Spleen (tissue), 11 donors: ENCODE results near the gene PARP1. TPM values are rescaled to one million over a fixed set of nuclear protein-coding genes. Genes with fewer than 3 reads are reported as not detected.

ENCODE experiments used
- DNase-seq: peaks from one replicate; pipeline ENCODE4 v3.0.0-alpha.2; 2020
- H3K27ac ChIP-seq, 8 donors: fragments of 200-600 bp; sonication (generic) in 7 of 8; 1 replicate in 4 of 8; 2 replicates in 4 of 8; pipeline versions ENCODE4 v1.5.0 to v1.8.0; 2016 to 2021; ENCODE audit warnings: inconsistent platforms in 4 of 8, mild to moderate bottlenecking in 4 of 8, moderate library complexity in 1 of 8
- H3K27me3 ChIP-seq, 7 donors: fragments of 200-600 bp; sonication (generic) in 6 of 7; replicated peaks in 1 of 7; 1 replicate in 4 of 7; 2 replicates in 3 of 7; pipeline versions ENCODE4 v1.5.0 to v1.8.0; 2016 to 2021; ENCODE audit warnings: inconsistent platforms in 3 of 7, mild to moderate bottlenecking in 1 of 7
- H3K36me3 ChIP-seq, 6 donors: fragments of 200-600 bp; sonication (generic) in 5 of 6; 1 replicate in 4 of 6; 2 replicates in 2 of 6; pipeline versions ENCODE4 v1.5.0 to v1.8.0; 2016 to 2021; ENCODE audit warnings: inconsistent platforms in 2 of 6
- H3K4me1 ChIP-seq, 6 donors: fragments of 200-600 bp; sonication (generic) in 5 of 6; 1 replicate in 3 of 6; 2 replicates in 3 of 6; pipeline versions ENCODE4 v1.5.0 to v1.8.0; 2016 to 2021; ENCODE audit warnings: inconsistent platforms in 3 of 6
- H3K4me3 ChIP-seq, 8 donors: fragments of 200-600 bp; sonication (generic) in 7 of 8; 1 replicate in 4 of 8; 2 replicates in 4 of 8; pipeline versions ENCODE4 v1.5.0 to v1.8.0; 2016 to 2021; ENCODE audit warnings: inconsistent platforms in 4 of 8, mild to moderate bottlenecking in 4 of 8, moderate library complexity in 2 of 8
- H3K9me3 ChIP-seq, 8 donors: fragments of 200-600 bp; sonication (generic) in 7 of 8; 1 replicate in 4 of 8; 2 replicates in 4 of 8; pipeline versions ENCODE4 v1.5.0 to v1.8.0; 2016 to 2021; ENCODE audit warnings: inconsistent platforms in 4 of 8
- CTCF ChIP-seq, 11 experiments: fragments of 200-600 bp in 7 of 11; fragments of 450-650 bp in 4 of 11; sonication (generic) in 4 of 11; IDR thresholded peaks in 8 of 11; conservative IDR thresholded peaks in 3 of 11; 1 replicate in 7 of 11; 2 replicates in 4 of 11; pipeline versions ENCODE4 v1.4.0 to v1.8.0; 2016 to 2021; ENCODE audit warnings: antibody characterized with exemption in 11 of 11, inconsistent platforms in 4 of 11, mild to moderate bottlenecking in 1 of 11
- POLR2A ChIP-seq, 3 donors: fragments of 450-650 bp; IDR thresholded peaks; one replicate each; pipeline ENCODE4 v1.5.1; 2017; ENCODE audit warnings: antibody characterized with exemption in 3 of 3, mild to moderate bottlenecking in 1 of 3
- POLR2AphosphoS5 ChIP-seq, 3 donors: sonication (generic); formaldehyde crosslinking; IDR thresholded peaks; one replicate each; pipeline ENCODE4 v1.5.1; 2017; ENCODE audit warnings: antibody characterized with exemption in 3 of 3
- WGBS, 5 donors: extraction: QIAGEN DNeasy Blood & Tissue Kit in 3 of 5; methylation state at CpG; one replicate each; pipeline versions ENCODE4 v1.1.5 to v1.1.7; 2013 to 2018; 5-methylcytosine and 5-hydroxymethylcytosine counted together
- intact Hi-C: fragments of 100-400 bp; cut with DNase I; formaldehyde crosslinking; loops from one replicate; pipeline ENCODE4 v1.15.0; 2023; ENCODE audit warnings: low total_unique reads
- polyA plus RNA-seq, 3 donors: library from polyadenylated mRNA; stranded (reverse); fragments of 200-250 nt; gene quantifications; one replicate each; pipeline ENCODE4 v1.2.1, GENCODE V29; 2013
- total RNA-seq, 7 donors: library from RNA; depleted of rRNA in 3 of 7; stranded (reverse); fragments of >200 nt in 3 of 7; fragmentation: NEBNext Ultra II Directional in 4 of 7; extraction: Animal tissue kit (Norgen Biotek cat#: 25700) in 4 of 7; gene quantifications; one replicate each; pipeline versions ENCODE4 v1.1.0 to v1.2.1, GENCODE V29; 2016 to 2021
- donor health status: healthy with polysubstance abuse.
- donor health status: DM: no; HTN: no; CAD: no; lungs with moderate emphysema.
- donor health status: DM: no; HTN: no; CAD: no.
- donor health status: Bipolar disorder and iron deficiency.
- donor health status: healthy.
- donor health status: DM: no; HTN: no; CAD: no.
- donor health status: DM: yes; HTN: yes; CAD: no.

The PARP1 gene
- total and polyA plus RNA-seq, 10 donors = 39.2 to 213 (median 125) TPM

- Histone ChIP-seq H3K4me1 (peaks cover 0 to 5% (median 0%) of the 10 kb centered on the region in 6 donors), H3K27ac (no peak overlapping the region), H3K36me3 (no peaks in the 10 kb centered on the region), H3K27me3 (peaks cover 0 to 12% (median 0%) of the 10 kb centered on the region in 7 donors), H3K4me3 (no peak overlapping the region), H3K9me3 (no peaks in the 10 kb centered on the region)
- 76 to 92% (median 79%) methylated on average over 2 of the region's 2 CpGs for WGBS, 5 donors
- intact Hi-C loops = no loop called here
- no peak for TF ChIP-seq POLR2A (IDR thresholded peaks at IDR 0.05)
- TF ChIP-seq POLR2AphosphoS5 (IDR thresholded peaks at IDR 0.05) = no peak
- no peak for TF ChIP-seq CTCF (IDR thresholded peaks at IDR 0.05 in 8 of 11, conservative IDR thresholded peaks at IDR 0.05 in 3 of 11)
- DNase-seq = no peak
These were observed 46.5 kb upstream of the PARP1 start for GRCh38 chr1:226454349-226454748.

DNA sequence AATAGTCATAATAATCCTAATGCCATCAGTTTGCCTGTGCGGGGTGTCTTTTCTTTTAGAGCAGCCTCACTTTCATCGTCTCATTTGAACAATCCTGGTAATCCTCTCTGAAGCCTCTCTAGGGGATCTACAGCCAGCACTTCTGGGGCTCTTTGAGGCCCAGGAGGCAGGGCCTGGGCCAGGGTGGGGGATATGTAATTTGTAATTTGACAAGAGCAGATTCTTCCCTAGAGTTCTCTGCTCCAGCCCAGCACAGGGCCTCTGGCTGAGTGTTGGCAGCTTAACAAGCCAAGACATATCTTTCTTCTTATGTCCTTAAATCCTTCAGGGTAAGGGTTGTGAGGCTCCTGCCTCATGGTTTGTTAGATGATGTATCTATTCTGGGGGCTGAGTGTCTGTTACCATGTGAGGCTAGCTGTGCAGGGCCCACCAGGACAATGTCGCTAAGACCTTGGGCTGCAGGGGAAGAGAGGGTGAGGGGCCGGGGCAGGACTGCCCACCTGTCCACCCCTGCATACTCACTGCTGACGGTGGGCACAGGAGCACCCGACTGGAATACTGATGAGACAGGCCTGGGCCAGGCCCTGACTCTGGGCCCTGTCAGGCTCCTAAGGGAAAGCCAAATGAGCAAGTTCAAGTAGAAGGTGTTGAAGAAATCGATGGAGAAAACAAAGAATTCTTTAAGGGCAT, 45.3 kb upstream of the PARP1 start:
- intact Hi-C loops = no loop called here
- TF ChIP-seq POLR2AphosphoS5 (IDR thresholded peaks at IDR 0.05) (no peak), POLR2A (IDR thresholded peaks at IDR 0.05) (no peak), CTCF (IDR thresholded peaks at IDR 0.05 in 8 of 11, conservative IDR thresholded peaks at IDR 0.05 in 3 of 11) (no peak)
- H3K9me3 ChIP-seq = no peaks in the 10 kb centered on the region
- no peak overlapping the region for H3K4me3 ChIP-seq
- peaks cover 0 to 5% (median 0%) of the 10 kb centered on the region in 6 donors for H3K4me1 ChIP-seq
- peaks cover 0 to 12% (median 0%) of the 10 kb centered on the region in 7 donors for H3K27me3 ChIP-seq
- no peak for DNase-seq
- no peak overlapping the region for H3K27ac ChIP-seq
- WGBS, 5 donors = 88 to 95% (median 93%) methylated on average over 7 of the region's 7 CpGs
- no peaks in the 10 kb centered on the region for H3K36me3 ChIP-seq

DNA sequence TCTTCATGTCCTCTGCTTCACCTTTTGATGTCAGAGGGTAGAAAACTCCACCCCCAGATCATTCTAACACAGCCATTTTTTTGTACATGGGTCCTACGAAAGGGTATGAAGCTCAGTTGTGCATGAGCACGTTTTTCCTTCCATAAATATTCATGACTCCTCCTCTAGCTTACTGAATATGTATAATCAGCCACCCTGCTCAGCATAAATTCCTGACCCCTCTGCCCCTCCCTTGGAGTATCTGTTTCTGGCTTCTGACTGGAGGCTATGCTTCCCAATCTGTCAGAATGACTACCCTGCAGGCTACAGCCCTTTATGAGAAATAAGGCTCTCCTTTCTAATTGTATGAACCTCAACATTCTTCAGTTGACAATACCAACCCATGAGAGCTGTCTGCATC, 42.8 kb upstream of the PARP1 start:
- Histone ChIP-seq H3K36me3 (no peaks in the 10 kb centered on the region), H3K27me3 (no peaks in the 10 kb centered on the region), H3K27ac (no peak overlapping the region), H3K4me1 (peaks cover 0 to 4% (median under 1%) of the 10 kb centered on the region in 6 donors), H3K9me3 (no peaks in the 10 kb centered on the region), H3K4me3 (no peak overlapping the region)
- intact Hi-C loops = no loop called here
- TF ChIP-seq POLR2A (IDR thresholded peaks at IDR 0.05) (no peak), CTCF (IDR thresholded peaks at IDR 0.05 in 8 of 11, conservative IDR thresholded peaks at IDR 0.05 in 3 of 11) (no peak), POLR2AphosphoS5 (IDR thresholded peaks at IDR 0.05) (no peak)
- 62 to 75% (median 71%) methylated on average over 2 of the region's 2 CpGs for WGBS, 5 donors
- no peak for DNase-seq

- H3K27ac ChIP-seq = no peak overlapping the region
These were observed 41.9 kb upstream of the PARP1 start for GRCh38 chr1:226449823-226450222.

More at GRCh38 chr1:226449823-226450222, 41.9 kb upstream of the PARP1 start:
- Histone ChIP-seq H3K27me3 (no peaks in the 10 kb centered on the region), H3K4me1 (peaks cover 0 to 13% (median 9%) of the 10 kb centered on the region in 6 donors), H3K9me3 (no peaks in the 10 kb centered on the region), H3K36me3 (no peaks in the 10 kb centered on the region), H3K4me3 (no peak overlapping the region)
- intact Hi-C loops = no loop called here
- TF ChIP-seq POLR2A (IDR thresholded peaks at IDR 0.05) = no peak
- TF ChIP-seq CTCF (IDR thresholded peaks at IDR 0.05 in 8 of 11, conservative IDR thresholded peaks at IDR 0.05 in 3 of 11) = no peak
- TF ChIP-seq POLR2AphosphoS5 (IDR thresholded peaks at IDR 0.05) = no peak
- WGBS, 5 donors = 76 to 93% (median 81%) methylated on average over 5 of the region's 5 CpGs
- no peak for DNase-seq
